ENCODE data around the gene MRPS9.

The MRPS9 gene

GRCh38 chr2:105078906-105079495 lies 41.1 kb downstream of the MRPS9 start:
- H3K27ac ChIP-seq, result no peak overlapping the region
- no peak for TF ChIP-seq ZFX (IDR thresholded peaks at IDR 0.05)
- TF ChIP-seq, protein P1, sequence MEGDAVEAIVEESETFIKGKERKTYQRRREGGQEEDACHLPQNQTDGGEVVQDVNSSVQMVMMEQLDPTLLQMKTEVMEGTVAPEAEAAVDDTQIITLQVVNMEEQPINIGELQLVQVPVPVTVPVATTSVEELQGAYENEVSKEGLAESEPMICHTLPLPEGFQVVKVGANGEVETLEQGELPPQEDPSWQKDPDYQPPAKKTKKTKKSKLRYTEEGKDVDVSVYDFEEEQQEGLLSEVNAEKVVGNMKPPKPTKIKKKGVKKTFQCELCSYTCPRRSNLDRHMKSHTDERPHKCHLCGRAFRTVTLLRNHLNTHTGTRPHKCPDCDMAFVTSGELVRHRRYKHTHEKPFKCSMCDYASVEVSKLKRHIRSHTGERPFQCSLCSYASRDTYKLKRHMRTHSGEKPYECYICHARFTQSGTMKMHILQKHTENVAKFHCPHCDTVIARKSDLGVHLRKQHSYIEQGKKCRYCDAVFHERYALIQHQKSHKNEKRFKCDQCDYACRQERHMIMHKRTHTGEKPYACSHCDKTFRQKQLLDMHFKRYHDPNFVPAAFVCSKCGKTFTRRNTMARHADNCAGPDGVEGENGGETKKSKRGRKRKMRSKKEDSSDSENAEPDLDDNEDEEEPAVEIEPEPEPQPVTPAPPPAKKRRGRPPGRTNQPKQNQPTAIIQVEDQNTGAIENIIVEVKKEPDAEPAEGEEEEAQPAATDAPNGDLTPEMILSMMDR (conservative IDR thresholded peaks at IDR 0.05), result no peak

DNA sequence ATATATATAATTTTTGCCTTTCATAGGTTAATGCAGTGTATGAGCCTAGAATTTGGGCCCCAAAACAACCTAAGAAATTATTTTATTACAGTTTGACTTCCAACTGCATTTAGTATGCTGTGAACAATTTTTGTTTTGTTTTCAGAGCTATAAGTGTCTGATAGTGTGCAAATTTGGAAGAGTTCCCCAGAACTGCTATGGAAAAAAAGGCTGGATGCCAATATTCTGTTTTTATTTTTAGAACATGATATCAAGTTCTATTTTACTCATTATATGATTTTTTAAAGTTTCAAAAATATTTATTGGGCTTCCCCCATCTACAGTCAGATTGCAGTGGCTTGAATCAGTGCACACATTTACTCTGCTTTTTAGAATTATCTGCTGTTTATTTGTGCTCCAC lies 42.6 kb downstream of the MRPS9 start:
- no peak overlapping the region for H3K27ac ChIP-seq
- no peak for TF ChIP-seq ZFX (IDR thresholded peaks at IDR 0.05)
- TF ChIP-seq, protein P1 (conservative IDR thresholded peaks at IDR 0.05), result no peak

DNA sequence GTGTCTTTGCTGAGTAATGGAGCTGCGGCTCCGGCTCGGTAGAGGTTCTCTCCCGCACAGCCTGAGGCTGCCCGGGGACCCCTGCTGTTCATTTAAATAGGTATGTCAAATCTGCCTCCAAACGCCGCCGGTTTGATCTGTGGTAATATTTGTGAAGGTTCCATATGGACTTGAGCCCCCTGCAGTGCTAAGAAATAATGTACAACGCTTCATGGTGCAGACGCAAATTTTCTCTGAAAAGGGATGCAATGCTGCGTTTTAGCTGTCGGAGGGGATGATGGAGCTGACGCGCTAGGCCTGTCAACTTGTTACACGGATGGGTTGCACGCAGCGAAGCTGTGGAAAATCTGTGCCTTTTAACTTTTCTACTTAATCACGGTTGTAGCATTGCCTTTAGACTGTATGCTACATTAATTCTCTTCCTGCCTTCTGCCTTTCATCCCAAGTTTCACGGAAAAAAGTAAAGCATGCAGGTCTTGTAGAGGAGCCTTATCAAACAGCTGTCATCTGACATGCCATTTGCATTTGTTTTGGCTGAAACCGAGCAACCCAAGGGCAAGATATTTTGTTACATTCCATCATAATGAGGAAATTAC lies 43.2 kb downstream of the MRPS9 start:
- no peak overlapping the region for H3K27ac ChIP-seq
- TF ChIP-seq, protein P1 (conservative IDR thresholded peaks at IDR 0.05), result no peak
- no peak for TF ChIP-seq ZFX (IDR thresholded peaks at IDR 0.05)

DNA sequence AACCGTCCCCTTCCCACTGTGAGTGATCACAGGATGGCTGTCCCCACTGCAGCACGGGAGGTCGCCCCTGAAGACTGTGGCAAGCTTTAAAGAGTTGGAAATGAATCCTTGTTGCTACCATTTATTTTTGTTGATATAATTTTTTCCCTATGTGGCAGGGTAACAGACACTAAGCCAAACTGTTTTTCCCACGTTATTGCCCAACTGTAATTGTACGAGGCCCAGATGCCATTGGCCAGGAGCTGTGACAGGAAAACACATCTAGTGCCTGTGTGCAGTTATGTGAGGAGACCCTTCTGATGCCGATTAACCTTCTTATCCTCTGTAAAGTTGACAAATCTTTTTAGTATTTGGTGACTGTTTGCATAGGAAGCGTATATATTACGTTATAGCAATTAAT lies 44.2 kb downstream of the MRPS9 start:
- TF ChIP-seq ZFX (IDR thresholded peaks at IDR 0.05), result no peak
- TF ChIP-seq, protein P1 (conservative IDR thresholded peaks at IDR 0.05), result no peak
- no peak overlapping the region for H3K27ac ChIP-seq

DNA sequence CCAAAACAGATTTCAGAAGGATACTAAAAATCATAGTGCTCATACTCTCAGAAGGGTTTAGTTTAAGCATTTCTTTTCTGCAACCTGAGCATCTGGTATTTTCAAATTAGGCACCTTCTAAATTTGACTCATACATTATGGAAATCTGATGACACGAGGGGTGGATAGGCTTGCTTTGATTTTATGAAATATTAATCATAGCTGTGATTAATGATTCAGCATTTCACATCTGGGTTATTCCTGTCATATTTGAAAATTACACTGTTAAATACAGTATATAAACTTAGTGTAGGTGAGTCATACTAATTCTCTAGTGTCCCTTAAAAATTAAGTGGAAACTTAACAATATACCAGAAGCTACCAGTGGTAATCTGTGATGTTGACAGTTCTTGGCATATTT lies 47.7 kb downstream of the MRPS9 start:
- no peak for TF ChIP-seq ZFX (IDR thresholded peaks at IDR 0.05)
- TF ChIP-seq, protein P1 (conservative IDR thresholded peaks at IDR 0.05), result no peak
- no peak overlapping the region for H3K27ac ChIP-seq

- TF ChIP-seq ZFX (IDR thresholded peaks at IDR 0.05), result no peak
- TF ChIP-seq, protein P1 (conservative IDR thresholded peaks at IDR 0.05), result no peak
- H3K27ac ChIP-seq, result no peak overlapping the region
Measured at GRCh38 chr2:105087273-105087672, 49.4 kb downstream of the MRPS9 start.

- TF ChIP-seq, protein P1 (conservative IDR thresholded peaks at IDR 0.05), result no peak
- no peak for TF ChIP-seq ZFX (IDR thresholded peaks at IDR 0.05)
- H3K27ac ChIP-seq, result no peak overlapping the region
Measured at GRCh38 chr2:105090091-105090490, 52.2 kb downstream of the MRPS9 start.
